Measurements from ENCODE around the gene AP4S1. TPM values are rescaled to one million over a fixed set of nuclear protein-coding genes. Genes with fewer than 3 reads are reported as not detected.

AP4S1 gene
- total RNA-seq, 1 donor from 2014 or later, result 7.1 TPM

DNA sequence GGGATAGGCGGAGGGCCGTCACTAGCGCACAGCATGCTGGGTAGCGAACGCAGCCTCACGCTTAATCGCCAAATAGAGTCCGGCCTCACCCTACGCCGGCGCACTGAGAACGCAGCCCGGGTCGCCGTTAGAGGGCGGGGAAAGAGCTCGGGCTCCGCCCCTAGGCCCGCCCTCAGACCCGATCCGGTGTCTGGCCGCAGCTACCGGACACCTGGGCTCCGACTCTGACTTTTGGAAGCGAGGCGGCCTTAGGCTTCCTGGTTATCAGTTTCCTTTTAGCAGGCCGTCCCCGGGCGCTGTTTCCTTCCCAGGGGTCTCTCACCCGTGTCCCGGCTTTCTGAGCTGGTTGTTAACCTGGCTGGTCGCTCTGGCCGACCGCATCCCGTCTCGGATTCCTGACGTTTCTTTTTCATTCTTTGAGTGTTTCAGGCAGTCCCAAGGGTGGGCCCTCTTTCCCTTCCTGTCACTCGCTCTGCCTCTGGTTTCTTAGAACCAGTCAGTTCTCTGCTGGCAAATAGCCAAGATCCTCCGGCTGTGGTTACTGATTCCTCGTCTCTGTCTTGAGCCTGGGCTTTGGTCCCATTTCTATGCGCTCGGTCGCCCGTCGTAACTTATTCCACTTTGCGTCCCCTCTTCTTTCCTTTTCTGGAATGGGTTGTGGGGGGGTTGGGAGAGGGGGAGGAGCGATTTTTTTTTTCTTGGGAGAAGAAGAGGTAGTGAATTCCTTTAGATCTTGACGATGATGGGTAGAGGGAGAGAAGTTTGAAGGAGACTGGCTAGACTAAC lies 1.2 kb downstream of the AP4S1 start:
- TF ChIP-seq, protein P1, sequence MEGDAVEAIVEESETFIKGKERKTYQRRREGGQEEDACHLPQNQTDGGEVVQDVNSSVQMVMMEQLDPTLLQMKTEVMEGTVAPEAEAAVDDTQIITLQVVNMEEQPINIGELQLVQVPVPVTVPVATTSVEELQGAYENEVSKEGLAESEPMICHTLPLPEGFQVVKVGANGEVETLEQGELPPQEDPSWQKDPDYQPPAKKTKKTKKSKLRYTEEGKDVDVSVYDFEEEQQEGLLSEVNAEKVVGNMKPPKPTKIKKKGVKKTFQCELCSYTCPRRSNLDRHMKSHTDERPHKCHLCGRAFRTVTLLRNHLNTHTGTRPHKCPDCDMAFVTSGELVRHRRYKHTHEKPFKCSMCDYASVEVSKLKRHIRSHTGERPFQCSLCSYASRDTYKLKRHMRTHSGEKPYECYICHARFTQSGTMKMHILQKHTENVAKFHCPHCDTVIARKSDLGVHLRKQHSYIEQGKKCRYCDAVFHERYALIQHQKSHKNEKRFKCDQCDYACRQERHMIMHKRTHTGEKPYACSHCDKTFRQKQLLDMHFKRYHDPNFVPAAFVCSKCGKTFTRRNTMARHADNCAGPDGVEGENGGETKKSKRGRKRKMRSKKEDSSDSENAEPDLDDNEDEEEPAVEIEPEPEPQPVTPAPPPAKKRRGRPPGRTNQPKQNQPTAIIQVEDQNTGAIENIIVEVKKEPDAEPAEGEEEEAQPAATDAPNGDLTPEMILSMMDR (IDR thresholded peaks at IDR 0.05), result no peak
- DNase-seq (peak; percentile 98), ATAC-seq (peak; percentile 98)

DNA sequence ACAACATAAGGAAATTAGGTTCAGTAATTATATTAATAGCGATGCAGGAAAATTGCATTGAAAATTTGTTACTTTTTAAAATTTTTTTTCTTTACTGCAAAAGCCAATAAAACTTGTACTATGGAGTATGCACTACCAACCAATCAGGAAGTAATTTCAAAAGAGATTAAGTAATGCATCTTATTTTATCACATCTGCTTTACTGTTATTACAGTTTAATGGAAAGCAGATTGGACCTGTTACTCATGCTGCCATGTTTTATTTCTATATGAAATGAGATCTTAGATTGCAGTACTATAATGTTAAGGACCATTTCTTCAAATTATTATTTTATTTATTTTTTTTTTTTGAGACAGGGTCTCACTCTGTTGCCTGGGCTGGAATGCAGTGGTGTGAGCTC lies 2.4 kb downstream of the AP4S1 start:
- Histone ChIP-seq H3K4me3 (peak overlapping the region; percentile 78), H3K9me3 (no peaks in the 10 kb centered on the region), H3K27me3 (no peaks in the 10 kb centered on the region), H3K27ac (no peak overlapping the region), H3K36me3 (no peaks in the 10 kb centered on the region), H3K4me1 (peaks cover 22% of the 10 kb centered on the region)
- no peak for ATAC-seq
- DNase-seq, result no peak
- TF ChIP-seq, protein P1 (IDR thresholded peaks at IDR 0.05), result no peak
- intact Hi-C loops (cut with DNase I), result loop anchor here (10.0 kb wide), 1 partner anchor 47 kb away; no protein-coding TSS in a partner anchor

More for the DNA sequence above, 1.2 kb downstream of the AP4S1 start:
- H3K4me3 ChIP-seq, result peak overlapping the region; percentile 78
- no peaks in the 10 kb centered on the region for H3K9me3 ChIP-seq
- H3K27ac ChIP-seq, result peak overlapping the region; percentile 97
- intact Hi-C loops (cut with DNase I), result loop anchor here (10.0 kb wide), 1 partner anchor 48 kb away; no protein-coding TSS in a partner anchor
- no peaks in the 10 kb centered on the region for H3K27me3 ChIP-seq
- H3K4me1 ChIP-seq, result peaks cover 22% of the 10 kb centered on the region
- no peaks in the 10 kb centered on the region for H3K36me3 ChIP-seq

DNA sequence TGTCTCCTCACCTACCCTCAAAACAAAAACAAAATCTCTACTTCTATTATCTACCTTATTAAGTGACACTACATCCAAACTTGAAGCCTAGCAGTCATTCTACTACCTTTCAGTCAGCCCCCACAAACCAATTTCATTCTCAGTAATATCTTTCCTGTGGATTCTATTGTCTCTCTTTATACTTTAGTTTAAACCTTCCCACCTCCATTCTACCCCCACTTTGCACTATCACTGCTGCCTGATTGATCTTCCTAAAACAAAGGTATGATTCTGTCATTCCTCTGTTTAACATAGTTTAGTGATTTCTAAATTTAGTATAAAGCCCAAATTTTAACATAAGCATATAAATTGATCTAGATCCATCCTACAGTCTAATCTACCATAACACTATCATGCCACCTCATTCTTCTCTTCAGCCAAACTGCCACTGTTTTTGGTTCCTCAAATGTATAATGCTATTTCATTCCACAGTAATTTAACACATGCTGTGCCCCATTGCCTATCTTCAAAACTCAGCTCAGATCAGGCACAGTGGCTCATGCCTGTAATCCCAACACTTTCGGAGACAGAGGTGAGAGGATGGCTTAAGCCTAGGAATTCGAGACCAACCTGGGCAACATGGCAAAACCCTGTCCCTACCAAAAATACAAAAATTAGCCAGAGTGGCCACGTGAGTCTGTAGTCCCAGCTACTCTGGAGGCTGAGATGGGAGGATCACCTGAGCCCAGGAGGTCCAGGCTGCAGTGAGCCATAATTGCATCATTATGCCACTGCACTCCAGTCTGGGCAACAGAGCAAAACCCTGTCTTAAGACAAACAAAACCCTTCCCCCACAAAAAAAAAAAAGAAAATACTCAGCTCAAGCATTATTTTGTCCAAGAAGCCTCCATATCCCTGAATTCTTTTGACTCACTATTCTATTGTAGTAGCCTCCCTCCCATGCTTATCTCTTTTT lies 3.8 kb downstream of the AP4S1 start:
- intact Hi-C loops (cut with DNase I), result loop anchor here (10.0 kb wide), 1 partner anchor 46 kb away; no protein-coding TSS in a partner anchor

DNA sequence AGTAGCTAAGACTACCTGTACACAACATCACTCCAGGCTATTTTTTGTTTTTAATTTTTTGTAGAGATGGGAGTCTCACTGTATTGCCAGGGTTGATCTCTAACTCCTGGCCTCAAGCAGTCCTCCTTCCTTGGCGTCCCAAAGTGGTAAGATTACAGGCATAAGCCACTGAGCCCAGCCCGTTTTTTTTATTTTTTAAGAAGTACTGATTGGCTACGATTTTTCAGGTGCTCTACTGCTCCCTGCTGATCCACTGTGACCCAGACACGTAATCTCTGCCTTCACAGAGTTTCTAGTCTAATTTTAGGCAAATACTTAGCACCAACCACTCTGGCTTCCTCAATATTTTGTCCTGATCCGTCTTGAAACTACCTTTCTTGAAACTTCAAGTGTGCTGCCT lies 5.0 kb downstream of the AP4S1 start:
- intact Hi-C loops (cut with DNase I), result no loop called here
- Histone ChIP-seq H3K27me3 (no peaks in the 10 kb centered on the region), H3K4me1 (peaks cover 5% of the 10 kb centered on the region), H3K4me3 (no peak overlapping the region), H3K36me3 (no peaks in the 10 kb centered on the region), H3K27ac (no peak overlapping the region), H3K9me3 (no peaks in the 10 kb centered on the region)
- ATAC-seq, result no peak
- DNase-seq, result no peak
- TF ChIP-seq, protein P1 (IDR thresholded peaks at IDR 0.05), result no peak

More for the DNA sequence above, 3.8 kb downstream of the AP4S1 start:
- Histone ChIP-seq H3K36me3 (no peaks in the 10 kb centered on the region), H3K27me3 (no peaks in the 10 kb centered on the region), H3K4me3 (no peak overlapping the region), H3K27ac (no peak overlapping the region), H3K9me3 (no peaks in the 10 kb centered on the region), H3K4me1 (peaks cover 8% of the 10 kb centered on the region)
- TF ChIP-seq, protein P1 (IDR thresholded peaks at IDR 0.05), result no peak
- no peak for DNase-seq
- no peak for ATAC-seq

DNA sequence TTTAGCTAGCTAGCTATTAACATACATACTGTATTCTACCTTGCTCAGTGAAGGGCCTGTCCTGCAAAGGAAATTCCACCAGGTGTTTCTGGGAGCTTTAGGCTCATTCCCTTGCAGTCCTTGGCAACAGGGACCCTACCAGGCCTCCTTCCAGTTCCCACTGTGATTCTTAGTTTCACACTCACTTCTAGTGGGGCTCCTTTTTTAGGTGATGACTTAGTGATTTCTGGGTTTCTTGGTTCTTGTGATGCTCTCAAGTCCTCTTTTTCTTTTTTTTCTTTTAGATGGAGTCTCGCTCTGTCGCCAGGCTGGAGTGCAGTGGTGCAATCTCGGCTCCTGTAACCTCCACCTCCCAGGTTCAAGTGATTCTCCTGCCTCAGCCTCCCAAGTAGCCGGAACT lies 11.1 kb downstream of the AP4S1 start:
- intact Hi-C loops (cut with DNase I), result no loop called here
- TF ChIP-seq, protein P1 (IDR thresholded peaks at IDR 0.05), result no peak
- no peak overlapping the region for H3K4me3 ChIP-seq
- ATAC-seq (no peak), DNase-seq (no peak)
- no peaks in the 10 kb centered on the region for H3K9me3 ChIP-seq
- H3K4me1 ChIP-seq, result no peaks in the 10 kb centered on the region
- no peaks in the 10 kb centered on the region for H3K27me3 ChIP-seq
- H3K36me3 ChIP-seq, result no peaks in the 10 kb centered on the region
- H3K27ac ChIP-seq, result no peak overlapping the region

All from upper lobe of right lung (tissue), 1 donor.